Heart right ventricle (tissue), 16 donors: ENCODE data around the gene EPS8. TPM values are rescaled to one million over a fixed set of nuclear protein-coding genes. Genes with fewer than 3 reads are reported as not detected.

ENCODE experiments used
- ATAC-seq, 8 donors: fragments of 200-7000 bp; cut with Tn5 transposase; one replicate each; pipeline ENCODE4 v1.9.1; 2020; ENCODE audit warnings: mild to moderate bottlenecking in 8 of 8, moderate library complexity in 8 of 8, moderate number of reproducible peaks in 1 of 8
- DNase-seq, 2 donors: peaks; one replicate each; pipeline ENCODE4 v3.0.0-alpha.2; 2020
- H3K27ac ChIP-seq, 10 donors: fragments of 200-600 bp; sonication (generic) in 2 of 10; one replicate each; pipeline versions ENCODE4 v1.5.0 to v1.8.0; 2020 to 2022; ENCODE audit warnings: mild to moderate bottlenecking in 3 of 10
- H3K27me3 ChIP-seq, 7 donors: fragments of 200-600 bp; one replicate each; pipeline ENCODE4 v1.8.0; 2021 to 2022; ENCODE audit warnings: mild to moderate bottlenecking in 2 of 7
- H3K36me3 ChIP-seq, 9 donors: fragments of 200-600 bp; sonication (generic) in 1 of 9; one replicate each; pipeline versions ENCODE4 v1.5.0 to v1.8.0; 2020 to 2022; ENCODE audit warnings: mild to moderate bottlenecking in 2 of 9
- H3K4me1 ChIP-seq, 9 donors: fragments of 200-600 bp; sonication (generic) in 1 of 9; one replicate each; pipeline versions ENCODE4 v1.5.0 to v1.8.0; 2020 to 2022; ENCODE audit warnings: mild to moderate bottlenecking in 4 of 9
- H3K4me3 ChIP-seq, 10 donors: fragments of 200-600 bp; sonication (generic) in 2 of 10; one replicate each; pipeline versions ENCODE4 v1.5.0 to v1.8.0; 2020 to 2022; ENCODE audit warnings: mild to moderate bottlenecking in 7 of 10, moderate library complexity in 2 of 10
- H3K9me3 ChIP-seq, 11 donors: fragments of 200-600 bp in 10 of 11; sonication (generic) in 2 of 11; one replicate each; pipeline versions ENCODE4 v1.5.0 to v1.8.0; 2013 to 2022; ENCODE audit warnings: mild to moderate bottlenecking in 2 of 11, control low read depth in 1 of 11, moderate library complexity in 1 of 11
- CTCF ChIP-seq, 9 donors: fragments of 200-600 bp; sonication (generic) in 2 of 9; IDR thresholded peaks; one replicate each; pipeline versions ENCODE4 v1.5.0 to v1.8.0; 2021 to 2022; ENCODE audit warnings: antibody characterized with exemption in 9 of 9, mild to moderate bottlenecking in 5 of 9, moderate library complexity in 1 of 9
- WGBS, 2 donors: extraction: QIAGEN DNeasy Blood & Tissue Kit; methylation state at CpG; one replicate each; pipeline ENCODE4 v1.1.7; 2013; ENCODE audit warnings: inconsistent platforms in 1 of 2; 5-methylcytosine and 5-hydroxymethylcytosine counted together
- intact Hi-C, 10 donors: fragments of 100-400 bp; cut with DNase I; formaldehyde crosslinking; loops; one replicate each; pipeline versions ENCODE4 v1.11.1 to v1.14.2; 2022
- polyA plus RNA-seq, 2 donors: library from polyadenylated mRNA; stranded (reverse); fragments of 200-250 nt; gene quantifications; one replicate each; pipeline ENCODE4 v1.2.3, GENCODE V29; 2013
- total RNA-seq, 10 donors: library from RNA; stranded (reverse); fragmentation: NEBNext Ultra II Directional in 3 of 10; extraction: Animal tissue kit (Norgen Biotek cat#: 25700) in 3 of 10; gene quantifications; one replicate each; pipeline versions ENCODE4 v1.2.1 to v1.2.4, GENCODE V29; 2021 to 2023
- donor health status: Arrhythmogenic right ventricular cardiomyopathy.
- donor health status: ischemic (EF 13 %, LVEDD 7.1; RV severe dilation, severe dysfunction).
- donor health status: healthy with polysubstance abuse.
- donor health status: DM: no; HTN: yes; CAD: no.
- donor health status: DM: no; HTN: no; CAD: no.
- donor health status: ischemic (EF 25% LVEDD 6.9; RV normal size, moderate dysfunction).
- donor health status: ischemic (EF 25% LVEDD 5.7; RV mildly dilated, moderate dysfunction).
- donor health status: healthy.
- donor health status: DM: yes; HTN: yes; CAD: no.
- donor health status: Ischemic cardiomyopathy.
- donor health status: ischemic (EF 35%, LVEDD 5.7; RV mildly dilated, moderate dysfunction).
- donor health status: nonischemic (EF 11% LVEDD 7.7; RV severe dilation, severe dysfunction).
- donor health status: DM: yes; HTN: yes; CAD: no.
- donor health status: PGD.
- donor health status: ischemic (EF 29% LVEDD 5.4; RV normal size, mild dysfunction).
- donor health status: nonischemic (EF 23%, LVEDD 6.1; RV moderate dilation, normal function).

Gene EPS8
- total and polyA plus RNA-seq, 12 donors, result 7.7 to 38.6 (median 15.7) TPM

GRCh38 chr12:15688202-15688736 lies 100.9 kb downstream of the EPS8 start:
- no peaks in the 10 kb centered on the region for H3K27me3 ChIP-seq
- ATAC-seq (peak; percentile 68 to 84 (median 78)), DNase-seq (peak; percentile 61 to 67)
- peak overlapping the region in 6 of 10 donors; percentile 17 to 37 (median 26) for H3K4me3 ChIP-seq
- no peaks in the 10 kb centered on the region for H3K9me3 ChIP-seq
- H3K27ac ChIP-seq, result peak overlapping the region in 9 of 10 donors; percentile 54 to 81 (median 63)
- 73 to 76% methylated on average over 8 of the region's 8 CpGs for WGBS, 2 donors
- no peak for TF ChIP-seq CTCF (IDR thresholded peaks at IDR 0.05)
- intact Hi-C loops, result loop anchor here in 1 of 10 donors (5.0 kb wide), 1 partner anchor 39 kb away; no protein-coding TSS in a partner anchor
- peaks cover 0 to 81% (median 28%) of the 10 kb centered on the region in 9 donors for H3K4me1 ChIP-seq
- no peaks in the 10 kb centered on the region for H3K36me3 ChIP-seq

- Histone ChIP-seq H3K4me3 (peak overlapping the region in 1 of 10 donors; percentile 19), H3K9me3 (no peaks in the 10 kb centered on the region), H3K27ac (peak overlapping the region in 5 of 10 donors; percentile 55 to 81 (median 70)), H3K27me3 (no peaks in the 10 kb centered on the region), H3K4me1 (peaks cover 0 to 74% (median 28%) of the 10 kb centered on the region in 9 donors), H3K36me3 (no peaks in the 10 kb centered on the region)
- DNase-seq (no peak), ATAC-seq (no peak)
- no peak for TF ChIP-seq CTCF (IDR thresholded peaks at IDR 0.05)
- intact Hi-C loops, result loop anchor here in 1 of 10 donors (5.0 kb wide), 1 partner anchor 40 kb away; no protein-coding TSS in a partner anchor
These were observed 101.6 kb downstream of the EPS8 start for GRCh38 chr12:15687583-15687982.

- Histone ChIP-seq H3K36me3 (peaks cover 0 to 12% (median 0%) of the 10 kb centered on the region in 9 donors), H3K27ac (peak overlapping the region in 1 of 10 donors; percentile 2), H3K9me3 (no peaks in the 10 kb centered on the region), H3K4me1 (peaks cover 0 to 49% (median 20%) of the 10 kb centered on the region in 9 donors), H3K27me3 (no peaks in the 10 kb centered on the region), H3K4me3 (no peak overlapping the region)
- no peak for ATAC-seq
- TF ChIP-seq CTCF (IDR thresholded peaks at IDR 0.05), result no peak
- WGBS, 2 donors, result 76 to 78% methylated on average over 6 of the region's 6 CpGs
- no peak for DNase-seq
- intact Hi-C loops, result loop anchor here in 1 of 10 donors (5.0 kb wide), 1 partner anchor 42 kb away; no protein-coding TSS in a partner anchor
These were observed 104.1 kb downstream of the EPS8 start for GRCh38 chr12:15684896-15685658.

- ATAC-seq (no peak), DNase-seq (no peak)
- TF ChIP-seq CTCF (IDR thresholded peaks at IDR 0.05), result no peak
- Histone ChIP-seq H3K4me3 (no peak overlapping the region), H3K4me1 (peaks cover 0 to 27% (median 4%) of the 10 kb centered on the region in 9 donors), H3K9me3 (no peaks in the 10 kb centered on the region), H3K36me3 (peaks cover 0 to 15% (median 0%) of the 10 kb centered on the region in 9 donors), H3K27me3 (no peaks in the 10 kb centered on the region), H3K27ac (no peak overlapping the region)
- intact Hi-C loops, result no loop called here
These were observed 106.4 kb downstream of the EPS8 start for GRCh38 chr12:15682826-15683225.
